Esophagus (tissue), 2 donors: Measurements from ENCODE around the gene TSPAN4. TPM values are rescaled to one million over a fixed set of nuclear protein-coding genes. Genes with fewer than 3 reads are reported as not detected.

Experiments
- H3K27ac ChIP-seq, 2 donors: one replicate each; pipeline ENCODE4 v1.5.1; 2013; ENCODE audit warnings: low read depth in 2 of 2, mild to moderate bottlenecking in 2 of 2, inconsistent platforms in 1 of 2, low read length in 1 of 2, moderate library complexity in 1 of 2
- H3K27me3 ChIP-seq, 2 donors: one replicate each; pipeline ENCODE4 v1.6.1; 2013; ENCODE audit warnings: low read length in 2 of 2, control low read depth in 1 of 2, mild to moderate bottlenecking in 1 of 2; ENCODE audit not compliant: insufficient read depth in 2 of 2, control insufficient read depth in 1 of 2
- H3K36me3 ChIP-seq, 2 donors: one replicate each; pipeline ENCODE4 v1.6.1; 2013; ENCODE audit warnings: low read length in 1 of 2; ENCODE audit not compliant: control insufficient read depth in 2 of 2, insufficient read depth in 2 of 2
- H3K4me1 ChIP-seq, 2 donors: one replicate each; pipeline ENCODE4 v1.6.1; 2013; ENCODE audit warnings: low read length in 1 of 2; ENCODE audit not compliant: control insufficient read depth in 2 of 2, insufficient read depth in 2 of 2
- H3K4me3 ChIP-seq, 2 donors: one replicate each; pipeline ENCODE4 v1.5.1; 2013; ENCODE audit warnings: low read length in 2 of 2, mild to moderate bottlenecking in 2 of 2, low read depth in 1 of 2, moderate library complexity in 1 of 2
- H3K9me3 ChIP-seq, 2 donors: one replicate each; pipeline ENCODE4 v1.6.1; 2013; ENCODE audit warnings: mild to moderate bottlenecking in 2 of 2, low read depth in 1 of 2, low read length in 1 of 2, moderate library complexity in 1 of 2; ENCODE audit not compliant: control insufficient read depth in 2 of 2, insufficient read depth in 1 of 2
- WGBS, 2 donors: extraction: QIAGEN DNeasy Blood & Tissue Kit; methylation state at CpG; one replicate each; pipeline ENCODE4 v1.1.7; 2013; 5-methylcytosine and 5-hydroxymethylcytosine counted together
- polyA plus RNA-seq, 2 donors: library from polyadenylated mRNA; stranded (reverse); fragments of 200-250 nt; gene quantifications; one replicate each; pipeline ENCODE4 v1.2.3, GENCODE V29; 2013
- donor health status: healthy with polysubstance abuse.
- donor health status: Bipolar disorder and iron deficiency.

The TSPAN4 gene
- polyA plus RNA-seq, 2 donors: 9.8 to 16.8 TPM

DNA sequence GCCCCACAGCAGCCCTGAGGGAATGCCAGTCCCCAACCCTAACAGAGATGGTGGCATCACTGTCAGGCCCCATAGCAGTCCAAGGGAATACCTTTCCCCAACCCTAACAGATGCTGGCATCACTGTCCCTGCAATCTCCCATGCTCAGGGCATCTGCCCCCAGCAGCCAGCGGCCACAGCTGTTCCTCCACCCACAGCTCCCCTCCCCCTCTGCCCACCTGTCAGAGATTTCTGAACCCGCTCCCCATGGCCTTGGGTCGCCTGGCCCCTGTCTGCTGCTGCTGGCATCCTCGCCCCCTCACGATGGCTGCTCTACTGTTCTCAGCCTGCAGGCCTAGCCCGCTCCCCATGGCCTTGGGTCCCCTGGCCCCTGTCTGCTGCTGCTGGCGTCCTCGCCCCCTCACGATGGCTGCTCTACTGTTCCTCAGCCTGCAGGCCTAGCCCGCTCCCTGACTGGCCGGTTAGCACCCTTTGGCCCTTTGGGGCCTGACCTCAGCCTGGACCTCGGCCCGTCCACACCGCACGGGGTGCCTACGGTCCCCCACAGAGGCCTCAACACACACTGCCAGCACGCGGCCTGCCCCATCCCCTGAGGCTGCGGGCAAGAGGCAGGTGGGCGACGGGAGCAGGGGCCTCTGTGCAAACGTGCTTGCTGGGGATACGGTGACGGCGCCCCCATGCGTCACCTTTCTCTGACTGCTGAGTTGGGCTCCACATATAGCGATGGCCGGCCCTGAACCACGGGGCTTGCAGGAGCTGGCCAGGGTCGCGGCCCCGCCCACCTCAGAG is 47.2 kb downstream of the TSPAN4 start:
- Histone ChIP-seq H3K4me1 (peaks cover 0 to 4% of the 10 kb centered on the region in 2 donors), H3K27me3 (no peaks in the 10 kb centered on the region), H3K27ac (no peak overlapping the region), H3K4me3 (no peak overlapping the region), H3K36me3 (peaks cover 0 to 35% of the 10 kb centered on the region in 2 donors), H3K9me3 (no peaks in the 10 kb centered on the region)
- WGBS, 2 donors: 90 to 92% methylated on average over 32 of the region's 32 CpGs

DNA sequence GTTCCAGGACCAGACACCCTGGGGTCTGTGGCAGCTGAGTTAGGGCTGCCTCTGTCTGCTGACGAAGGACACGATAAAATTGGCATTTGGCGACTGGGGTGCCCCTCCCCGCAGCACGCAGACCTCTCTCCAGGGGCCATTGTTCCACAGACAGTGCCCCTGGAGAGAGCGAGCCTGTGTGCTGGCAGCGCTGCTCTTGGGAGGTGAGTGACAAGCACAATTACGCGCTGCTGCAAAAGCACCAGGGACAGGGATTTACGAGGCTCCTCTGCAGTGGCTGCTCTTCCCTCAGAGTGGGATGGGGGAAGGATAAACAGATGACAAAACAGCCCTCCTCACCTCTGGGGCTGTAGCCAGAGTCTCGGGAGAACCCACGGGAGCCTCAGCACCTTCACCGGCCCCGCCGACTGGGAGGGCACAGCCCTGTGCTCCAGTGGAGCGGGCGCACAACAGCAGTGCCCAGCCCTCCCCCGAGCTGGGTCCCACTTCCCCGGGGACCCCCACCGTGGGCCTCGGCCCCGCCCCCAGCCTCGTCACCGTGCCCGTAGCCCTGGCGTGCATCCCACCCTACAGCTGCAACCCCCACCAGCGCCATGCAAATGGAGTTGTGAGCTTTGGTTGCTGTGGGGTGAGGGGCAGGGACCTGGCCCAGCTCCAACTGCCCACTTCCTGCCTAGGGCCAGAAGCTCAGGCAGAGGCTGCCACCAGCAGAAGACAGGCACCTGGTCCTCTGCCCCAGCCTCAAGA is 48.3 kb downstream of the TSPAN4 start:
- Histone ChIP-seq H3K4me3 (no peak overlapping the region), H3K36me3 (peaks cover 0 to 37% of the 10 kb centered on the region in 2 donors), H3K27me3 (no peaks in the 10 kb centered on the region), H3K4me1 (peaks cover 0 to 4% of the 10 kb centered on the region in 2 donors), H3K27ac (no peak overlapping the region), H3K9me3 (no peaks in the 10 kb centered on the region)
- 81 to 82% methylated on average over 27 of the region's 27 CpGs for WGBS, 2 donors

DNA sequence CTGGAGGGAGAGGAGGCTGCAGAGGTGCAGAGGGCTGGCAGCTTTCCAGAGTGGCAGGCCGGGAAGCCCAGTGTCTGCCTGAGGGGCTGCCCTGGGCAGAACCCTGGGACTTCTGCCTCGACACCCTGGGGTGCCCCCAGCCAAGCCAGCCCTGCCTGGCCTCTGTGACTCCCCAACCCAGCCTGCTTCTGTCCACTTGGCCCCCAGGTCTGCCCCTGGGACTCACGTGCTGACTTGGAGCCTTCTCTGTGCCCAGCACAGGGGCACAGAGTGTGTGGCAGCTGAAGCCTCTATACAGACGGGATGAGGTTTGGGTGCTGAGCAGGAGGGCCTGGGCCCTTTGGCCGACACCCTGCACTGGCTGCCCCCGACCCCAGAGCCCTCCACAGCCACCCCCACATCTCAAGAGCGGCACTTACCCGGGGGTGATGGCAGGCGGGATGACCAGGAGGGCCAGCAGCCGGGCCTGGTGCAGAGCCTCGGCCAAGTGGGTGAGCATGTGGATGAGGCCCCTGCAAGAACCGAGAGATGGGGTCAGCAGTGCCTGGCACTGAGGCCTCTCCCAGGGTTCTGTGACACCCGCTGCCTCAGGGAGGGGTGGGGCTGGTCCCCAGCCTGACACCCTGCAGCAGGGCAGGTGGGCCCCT is 50.5 kb downstream of the TSPAN4 start:
- Histone ChIP-seq H3K4me1 (peaks cover 0 to 4% of the 10 kb centered on the region in 2 donors), H3K27me3 (no peaks in the 10 kb centered on the region), H3K36me3 (peaks cover 0 to 26% of the 10 kb centered on the region in 2 donors), H3K27ac (no peak overlapping the region), H3K9me3 (no peaks in the 10 kb centered on the region), H3K4me3 (no peak overlapping the region)
- 81 to 87% methylated on average over 13 of the region's 13 CpGs for WGBS, 2 donors

DNA sequence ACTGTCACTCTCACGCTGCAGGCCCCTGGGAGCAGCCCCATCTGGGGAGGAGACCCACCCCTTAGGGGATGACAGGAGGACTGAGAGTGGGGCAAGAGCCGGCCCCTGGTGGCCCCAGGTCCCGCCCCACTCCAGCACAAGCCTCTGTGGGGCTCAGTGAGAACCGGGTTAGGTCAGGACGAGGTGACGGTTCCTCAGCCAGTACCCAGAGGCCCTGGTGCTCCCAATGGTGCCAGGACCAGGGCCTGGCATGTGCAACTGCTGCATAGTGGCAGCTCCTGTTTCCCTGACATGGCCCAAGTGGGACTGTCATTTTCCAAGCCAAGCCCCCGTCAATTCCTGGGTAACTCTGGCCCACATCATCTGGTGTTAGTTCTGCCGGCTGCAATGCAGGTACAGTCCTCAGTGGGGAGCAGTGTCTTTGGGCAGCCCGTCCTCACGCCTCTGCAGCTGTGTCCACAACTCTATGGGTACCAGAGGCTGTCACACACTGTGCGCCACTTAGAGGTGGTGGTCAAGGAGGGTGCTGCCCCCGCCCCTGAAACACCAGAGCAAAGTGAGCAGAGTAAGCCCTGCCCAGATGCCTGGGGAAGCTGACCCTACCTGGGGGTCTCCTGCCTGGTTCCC is 52.0 kb downstream of the TSPAN4 start:
- H3K4me3 ChIP-seq: no peak overlapping the region
- peaks cover 6 to 30% of the 10 kb centered on the region in 2 donors for H3K36me3 ChIP-seq
- H3K4me1 ChIP-seq: peaks cover 0 to 2% of the 10 kb centered on the region in 2 donors
- no peak overlapping the region for H3K27ac ChIP-seq
- WGBS, 2 donors: 86 to 90% methylated on average over 12 of the region's 12 CpGs
- no peaks in the 10 kb centered on the region for H3K27me3 ChIP-seq
- no peaks in the 10 kb centered on the region for H3K9me3 ChIP-seq

DNA sequence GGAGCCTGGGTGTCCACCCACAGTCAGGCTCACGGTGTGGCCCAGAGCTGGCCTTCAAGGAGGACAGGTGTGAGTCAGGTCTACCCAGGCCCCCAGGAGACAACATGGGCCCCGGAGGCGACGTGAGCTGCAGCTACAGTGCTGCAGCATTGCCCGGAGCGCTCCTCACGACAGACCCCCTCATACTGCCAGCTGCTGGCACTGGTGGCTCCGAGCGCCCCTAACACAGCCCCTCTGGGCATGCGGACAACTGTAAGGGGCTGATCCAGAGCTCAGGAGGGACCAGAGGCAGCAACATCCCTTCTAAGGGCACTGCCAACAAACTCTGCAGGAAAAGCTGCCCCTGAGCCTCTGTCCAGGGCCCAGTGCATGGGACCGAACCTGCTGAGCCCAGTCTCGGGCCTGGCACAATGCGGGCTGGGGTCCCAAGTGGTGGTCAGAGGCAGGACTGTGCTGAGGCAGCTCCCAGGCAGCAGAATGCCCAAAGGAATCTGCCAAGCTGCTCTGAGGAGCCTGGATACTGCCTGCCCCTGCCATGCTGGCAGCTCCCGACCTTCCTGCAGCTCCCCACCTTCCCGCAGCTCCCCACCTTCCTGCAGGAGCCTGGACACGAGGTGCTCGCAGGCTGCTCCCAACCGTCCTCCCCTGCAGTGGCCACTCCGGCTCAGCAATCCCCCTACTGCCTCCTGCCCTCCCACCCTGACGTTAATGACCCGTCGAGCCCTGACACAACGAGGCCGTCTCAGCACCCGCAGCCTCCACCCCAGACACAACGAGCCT is 52.9 kb downstream of the TSPAN4 start:
- H3K27me3 ChIP-seq: no peaks in the 10 kb centered on the region
- H3K4me3 ChIP-seq: no peak overlapping the region
- H3K27ac ChIP-seq: no peak overlapping the region
- H3K36me3 ChIP-seq: peaks cover 11 to 38% of the 10 kb centered on the region in 2 donors
- H3K9me3 ChIP-seq: no peaks in the 10 kb centered on the region
- WGBS, 2 donors: 86 to 87% methylated on average over 25 to 26 of the region's 26 CpGs
- no peaks in the 10 kb centered on the region for H3K4me1 ChIP-seq

DNA sequence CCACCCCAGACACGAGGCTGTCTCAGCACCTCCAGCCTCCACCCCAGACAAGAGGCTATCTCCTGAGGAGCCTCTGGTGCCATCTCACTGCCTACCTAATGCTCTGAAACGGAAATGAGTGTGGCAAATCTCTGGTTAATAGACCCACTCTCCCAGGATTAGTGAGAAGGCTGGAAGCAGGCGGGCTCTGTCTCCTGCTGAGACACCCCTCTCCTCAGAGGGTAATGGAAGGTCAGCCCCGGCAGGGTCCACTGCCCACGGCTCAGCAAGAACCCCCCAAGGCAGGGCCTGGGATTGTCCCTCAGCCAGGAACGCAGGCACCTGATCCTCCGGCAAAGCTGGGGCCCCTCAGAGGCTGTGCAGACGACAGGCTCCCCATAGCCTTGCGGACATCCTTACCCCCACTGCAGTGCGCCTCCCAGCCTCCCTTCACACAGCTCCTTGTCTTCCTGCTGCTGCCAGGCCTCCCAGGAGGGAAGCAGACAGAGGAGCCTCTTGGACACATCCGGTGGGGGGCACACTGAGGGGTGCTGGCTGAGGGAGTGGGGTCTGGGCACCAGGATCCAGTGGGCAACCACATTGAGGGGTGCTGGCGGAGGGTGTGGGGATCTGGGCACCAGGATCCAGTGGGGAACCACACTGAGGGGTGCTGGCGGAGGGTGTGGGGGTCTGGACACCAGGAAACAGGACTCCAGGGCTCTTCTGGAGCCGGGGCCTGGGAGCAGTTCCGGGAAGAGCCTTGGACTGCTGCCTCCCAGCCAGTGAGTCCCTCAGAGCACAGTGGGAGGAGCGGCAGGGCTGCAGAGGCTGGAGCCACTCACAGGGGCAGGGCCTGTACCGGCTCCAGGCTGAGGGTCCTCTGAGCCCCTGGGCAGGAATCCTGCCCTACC is 54.8 kb downstream of the TSPAN4 start:
- no peak overlapping the region for H3K4me3 ChIP-seq
- H3K4me1 ChIP-seq: no peaks in the 10 kb centered on the region
- no peaks in the 10 kb centered on the region for H3K9me3 ChIP-seq
- peaks cover 19 to 57% of the 10 kb centered on the region in 2 donors for H3K36me3 ChIP-seq
- WGBS, 2 donors: 87 to 91% methylated on average over 16 to 17 of the region's 17 CpGs
- no peak overlapping the region for H3K27ac ChIP-seq
- no peaks in the 10 kb centered on the region for H3K27me3 ChIP-seq

DNA sequence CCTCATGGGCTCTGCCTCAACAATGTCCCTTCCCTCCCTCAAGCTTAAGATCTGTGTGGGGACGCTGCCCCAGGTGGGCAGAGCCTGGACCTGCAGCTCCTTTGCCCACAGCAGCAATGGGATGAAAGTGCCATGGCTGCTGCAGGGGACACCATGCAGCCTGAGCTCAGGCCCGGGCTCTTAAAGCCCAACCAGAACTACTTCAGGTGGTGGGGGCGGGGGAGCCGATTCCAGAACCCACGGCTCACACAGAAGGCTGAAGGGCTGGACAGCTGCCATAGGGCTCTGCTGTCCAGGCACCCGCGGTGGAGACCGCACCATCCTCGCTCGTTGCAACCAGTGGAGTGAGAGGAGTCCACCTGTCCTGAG is 55.5 kb downstream of the TSPAN4 start:
- Histone ChIP-seq H3K4me1 (no peaks in the 10 kb centered on the region), H3K9me3 (no peaks in the 10 kb centered on the region), H3K4me3 (no peak overlapping the region), H3K27ac (no peak overlapping the region), H3K36me3 (peaks cover 25 to 63% of the 10 kb centered on the region in 2 donors), H3K27me3 (no peaks in the 10 kb centered on the region)
- 71 to 76% methylated on average over 10 of the region's 10 CpGs for WGBS, 2 donors

DNA sequence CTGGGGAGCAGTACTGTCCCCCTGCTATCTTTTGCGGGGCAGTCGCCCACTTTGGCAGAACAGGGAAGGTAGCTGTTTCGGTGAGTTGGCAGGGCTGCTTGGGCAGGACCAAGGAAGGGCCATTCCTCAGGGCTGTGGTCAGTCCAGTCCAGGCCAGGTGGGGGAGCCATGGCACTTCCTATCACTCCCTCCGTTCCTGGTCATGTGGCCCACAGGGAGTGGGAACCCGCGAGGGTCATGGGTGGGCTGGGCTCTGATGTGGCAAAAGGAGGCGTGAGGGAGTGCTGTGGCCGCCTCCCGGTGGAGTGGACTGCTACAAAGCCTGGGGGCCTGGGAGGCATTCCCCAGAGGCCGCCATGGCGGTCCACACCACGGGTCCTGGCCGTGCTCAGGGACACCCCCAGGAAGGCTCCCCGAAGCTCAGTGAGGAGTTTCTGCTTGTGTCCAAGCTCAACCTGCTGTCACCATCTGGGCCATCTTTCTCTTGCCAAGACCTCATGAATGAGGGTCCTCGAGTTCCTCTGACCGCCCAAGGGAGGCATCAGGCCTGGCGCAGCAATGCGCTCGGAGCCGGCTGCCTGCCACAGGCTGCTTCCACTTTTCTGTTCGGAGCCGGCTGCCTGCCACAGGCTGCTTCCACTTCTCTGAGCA is 56.0 kb downstream of the TSPAN4 start:
- whole genome bisulfite sequencing, 2 donors: 88 to 90% methylated on average over 22 of the region's 22 CpGs
- H3K27ac ChIP-seq: no peak overlapping the region
- H3K9me3 ChIP-seq: no peaks in the 10 kb centered on the region
- peaks cover 26 to 64% of the 10 kb centered on the region in 2 donors for H3K36me3 ChIP-seq
- H3K4me1 ChIP-seq: no peaks in the 10 kb centered on the region
- H3K27me3 ChIP-seq: no peaks in the 10 kb centered on the region
- no peak overlapping the region for H3K4me3 ChIP-seq
